Epithelial cell of prostate (primary cell): ENCODE results near the gene AGBL4.

Source experiments
- DNase-seq: peaks from one replicate; pipeline ENCODE4 v3.0.0-alpha.2; 2011; ENCODE audit warnings: low read depth, low spot score
- H3K27ac ChIP-seq: fragments of 450-650 bp; 2 replicates; pipeline ENCODE4 v1.5.1; 2017; ENCODE audit warnings: mild to moderate bottlenecking

Gene AGBL4

DNA sequence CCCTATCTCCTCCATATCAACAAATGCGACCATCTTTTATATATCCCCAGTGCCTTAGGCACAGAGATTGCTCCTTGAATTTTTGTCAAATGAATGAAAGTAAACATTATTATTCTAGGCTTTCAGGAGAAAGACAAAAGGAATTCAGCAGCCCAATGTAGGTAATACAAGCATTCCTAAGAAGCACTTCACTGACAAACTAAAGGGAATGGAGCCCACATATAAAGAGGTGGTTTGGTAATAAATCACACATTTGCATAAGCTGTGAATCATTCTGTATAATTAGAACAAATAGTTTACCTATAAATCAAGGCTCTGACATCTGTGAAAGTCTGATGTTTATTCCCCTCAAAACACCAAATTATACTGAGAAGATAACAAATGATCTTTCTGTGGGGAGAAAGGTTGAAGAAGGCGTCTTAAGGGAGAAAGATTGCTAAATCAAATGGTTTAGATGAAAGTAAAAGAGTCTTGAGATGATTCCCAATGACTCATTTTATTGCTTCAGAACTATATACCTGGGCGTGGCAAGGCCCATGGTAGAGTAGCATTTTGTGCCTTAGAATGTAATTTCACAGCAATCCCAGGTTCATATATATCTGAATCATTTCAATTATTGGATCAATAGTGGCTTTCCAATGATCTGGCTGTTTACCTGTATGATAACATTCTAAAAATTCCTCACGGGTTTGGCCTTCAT, 558.1 kb downstream of the AGBL4 start:
- peak; percentile 8 for DNase-seq
- no peak overlapping the region for H3K27ac ChIP-seq

DNA sequence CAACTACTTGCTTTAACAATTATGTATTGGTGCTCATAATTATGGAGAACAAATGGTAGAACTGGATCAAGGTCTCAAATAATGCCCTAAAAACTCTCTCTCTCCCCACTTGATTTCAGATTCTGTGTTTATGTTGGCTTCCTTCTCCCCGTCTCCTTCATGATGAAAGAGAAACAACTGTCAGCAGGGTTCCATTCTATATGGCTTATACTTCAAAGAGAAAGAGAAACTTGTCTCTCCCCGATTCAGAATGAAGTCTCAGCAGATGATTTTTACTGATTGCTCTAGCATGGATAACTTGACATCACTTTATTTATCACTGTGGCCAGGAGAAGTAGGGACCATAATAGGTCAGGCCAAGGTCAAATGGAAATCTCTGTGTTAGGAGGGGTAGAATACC, 575.6 kb downstream of the AGBL4 start:
- H3K27ac ChIP-seq = no peak overlapping the region
- DNase-seq = no peak

- no peak for DNase-seq
- no peak overlapping the region for H3K27ac ChIP-seq
Measured at GRCh38 chr1:49436865-49437264, 586.9 kb downstream of the AGBL4 start.

DNA sequence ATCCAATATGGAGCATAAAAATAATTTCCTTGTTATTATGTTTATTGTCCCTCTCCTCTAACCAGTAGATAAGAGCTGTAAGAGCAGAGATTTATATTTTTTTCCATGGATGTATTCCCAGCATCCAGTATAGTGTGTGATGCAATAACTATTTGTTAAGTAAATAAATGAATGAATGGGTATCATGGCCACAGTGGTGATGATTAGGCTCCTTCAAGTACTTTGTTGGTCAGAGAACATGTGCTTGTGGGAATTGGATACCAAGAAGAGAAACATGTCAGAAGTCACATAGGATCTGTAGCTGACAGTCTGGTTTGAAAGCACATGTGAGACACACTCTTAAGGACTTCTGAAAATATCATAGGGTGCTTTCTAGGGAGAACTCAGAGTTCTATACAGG, 588.5 kb downstream of the AGBL4 start:
- H3K27ac ChIP-seq = no peak overlapping the region
- peak; percentile 16 for DNase-seq

GRCh38 chr1:49424782-49425181, 599.0 kb downstream of the AGBL4 start:
- no peak overlapping the region for H3K27ac ChIP-seq
- DNase-seq = no peak

DNA sequence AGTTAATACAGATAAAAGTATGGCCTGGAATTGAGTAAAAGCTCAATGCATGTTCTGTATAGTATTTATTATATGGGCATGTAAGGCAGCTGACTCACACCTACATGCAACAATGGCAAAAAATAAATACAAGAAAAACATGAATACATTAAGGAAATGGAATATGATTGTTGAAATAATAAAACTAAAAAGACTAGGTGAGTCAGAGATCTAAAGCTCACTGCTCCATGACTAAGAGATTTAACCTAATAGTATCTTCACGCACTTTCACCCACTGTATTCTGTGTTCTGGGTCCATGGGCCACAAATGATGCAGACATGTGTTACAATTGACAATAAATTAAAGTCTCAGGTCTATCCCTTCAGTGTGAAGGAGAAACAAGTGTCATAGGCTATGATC, 607.0 kb downstream of the AGBL4 start:
- no peak overlapping the region for H3K27ac ChIP-seq

DNA sequence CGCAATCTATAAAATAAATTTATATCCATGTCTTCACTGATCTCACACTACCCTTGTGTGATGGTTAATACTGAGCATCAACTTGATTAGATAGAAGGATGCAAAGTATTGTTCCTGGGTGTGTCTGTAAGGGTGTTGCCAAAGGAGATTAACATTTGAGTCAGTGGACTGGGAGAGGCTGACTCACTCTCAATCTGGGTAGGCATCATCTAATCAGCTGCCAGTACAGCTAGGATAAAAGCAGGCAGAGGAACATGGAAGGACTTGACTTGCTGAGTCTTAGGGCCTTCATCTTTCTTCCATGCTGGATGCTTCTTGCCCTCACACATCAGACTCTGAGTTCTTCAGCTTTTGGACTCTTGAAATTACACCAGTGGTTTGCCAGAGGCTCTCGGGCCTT, 615.4 kb downstream of the AGBL4 start:
- DNase-seq = no peak
- H3K27ac ChIP-seq = no peak overlapping the region

More for the DNA sequence above, 607.0 kb downstream of the AGBL4 start:
- DNase-seq = no peak

GRCh38 chr1:49397086-49397485, 626.7 kb downstream of the AGBL4 start:
- H3K27ac ChIP-seq = no peak overlapping the region
- DNase-seq = no peak

DNA sequence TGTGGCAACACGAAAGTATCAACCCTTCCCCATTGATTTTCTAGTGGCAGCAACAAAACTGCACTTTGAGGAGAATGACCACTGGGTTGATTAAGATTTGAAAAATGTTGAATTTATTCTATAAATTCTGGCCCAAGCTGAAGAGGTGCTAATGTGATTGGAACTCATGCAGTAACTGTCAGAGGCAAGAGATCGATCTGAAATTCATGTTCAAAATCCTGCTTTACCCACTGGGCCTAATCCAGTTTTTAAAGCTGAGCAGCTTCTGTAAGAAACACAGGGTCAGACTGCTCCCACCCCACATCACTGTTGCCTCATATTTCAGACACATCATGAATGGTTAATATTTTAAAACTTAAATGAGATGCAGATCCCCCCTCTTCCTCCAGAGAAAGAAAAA, 629.6 kb downstream of the AGBL4 start:
- no peak overlapping the region for H3K27ac ChIP-seq
- no peak for DNase-seq

- no peak for DNase-seq
- H3K27ac ChIP-seq = no peak overlapping the region
Measured at GRCh38 chr1:49389699-49390098, 634.1 kb downstream of the AGBL4 start.

DNA sequence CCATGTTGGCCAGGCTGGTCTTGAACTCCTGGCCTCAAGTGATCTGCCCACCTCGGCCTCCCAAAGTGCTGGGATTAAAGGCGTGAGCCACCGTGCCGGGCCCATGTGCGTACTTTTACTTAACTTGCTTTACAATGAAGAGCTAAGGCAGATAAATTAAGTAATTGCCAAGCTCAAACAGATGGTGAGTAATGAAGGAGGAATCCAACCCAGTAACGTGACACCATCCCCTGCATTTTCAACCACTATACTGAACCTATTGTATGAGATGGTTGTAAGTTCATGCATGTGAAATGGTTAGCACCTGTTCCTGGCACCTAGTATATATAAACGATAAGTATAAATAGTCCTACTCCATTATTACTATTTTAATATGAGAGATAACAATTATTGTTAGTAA, 659.1 kb downstream of the AGBL4 start:
- no peak overlapping the region for H3K27ac ChIP-seq
- DNase-seq = no peak

- no peak for DNase-seq
- H3K27ac ChIP-seq = no peak overlapping the region
Measured at GRCh38 chr1:49363628-49364027, 660.1 kb downstream of the AGBL4 start.

DNA sequence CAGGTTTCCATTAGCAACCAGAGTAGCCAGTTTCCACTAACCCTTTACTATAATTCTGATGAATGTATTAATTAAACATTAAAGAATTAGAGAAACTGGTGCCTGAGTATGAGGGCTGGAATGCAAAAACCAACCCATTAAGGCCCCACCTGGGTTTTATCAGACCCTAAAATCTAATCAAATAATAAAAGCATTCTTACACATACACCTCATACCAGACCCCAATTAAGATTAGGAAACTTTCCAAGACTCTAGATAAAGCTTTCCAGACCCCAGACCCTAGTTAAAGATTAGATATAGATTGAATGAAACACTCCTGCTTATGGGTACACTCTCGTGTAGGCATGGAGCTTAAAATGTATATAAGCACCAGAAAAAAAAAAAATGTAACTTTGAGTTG, 665.7 kb downstream of the AGBL4 start:
- DNase-seq = no peak
- H3K27ac ChIP-seq = no peak overlapping the region

- no peak overlapping the region for H3K27ac ChIP-seq
- DNase-seq = no peak
Measured at GRCh38 chr1:49356594-49356993, 667.2 kb downstream of the AGBL4 start.

- H3K27ac ChIP-seq = no peak overlapping the region
- DNase-seq = peak; percentile 24
Measured at GRCh38 chr1:49351768-49352167, 672.0 kb downstream of the AGBL4 start.

GRCh38 chr1:49346767-49347349, 676.9 kb downstream of the AGBL4 start:
- DNase-seq = peak; percentile 69
- H3K27ac ChIP-seq = peak overlapping the region; percentile 76

DNA sequence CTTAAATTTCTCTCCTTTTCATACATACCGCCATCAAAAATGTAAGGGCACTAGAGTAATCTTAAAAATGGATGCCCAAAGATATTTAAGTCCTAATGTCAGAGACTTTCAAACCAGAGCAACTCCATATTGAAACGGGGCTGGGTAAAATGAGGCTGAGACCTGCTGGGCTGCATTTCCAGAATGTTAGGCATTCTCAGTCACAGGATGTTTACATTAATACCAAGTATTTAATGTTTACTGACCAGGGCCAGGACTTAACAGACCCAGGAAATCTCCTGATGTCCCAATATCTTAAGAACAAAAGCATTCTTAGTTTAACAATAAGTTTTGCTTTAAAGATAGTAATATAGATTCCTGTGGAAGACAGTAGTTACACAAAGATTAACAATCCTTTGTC, 683.2 kb downstream of the AGBL4 start:
- H3K27ac ChIP-seq = peak overlapping the region; percentile 10
- DNase-seq = no peak

DNA sequence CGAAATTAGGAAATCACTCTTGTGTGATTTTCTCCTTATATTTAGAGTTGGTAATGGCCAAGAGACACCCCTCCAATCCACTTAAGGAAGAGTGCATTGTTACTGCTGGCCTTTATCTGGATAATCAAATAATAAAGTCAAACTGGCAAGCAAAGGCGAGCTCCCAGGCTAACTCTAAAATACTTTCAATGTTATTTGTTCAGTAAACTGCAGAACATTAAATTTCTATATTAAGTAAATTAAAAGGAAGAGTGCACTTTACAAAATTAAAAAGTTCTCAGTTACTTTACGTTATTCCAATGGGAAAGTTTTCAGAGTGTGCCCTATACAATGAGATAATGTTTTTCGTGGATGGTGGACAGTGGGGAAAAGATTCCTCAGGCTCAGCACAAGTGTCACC, 684.7 kb downstream of the AGBL4 start:
- DNase-seq = no peak
- no peak overlapping the region for H3K27ac ChIP-seq

DNA sequence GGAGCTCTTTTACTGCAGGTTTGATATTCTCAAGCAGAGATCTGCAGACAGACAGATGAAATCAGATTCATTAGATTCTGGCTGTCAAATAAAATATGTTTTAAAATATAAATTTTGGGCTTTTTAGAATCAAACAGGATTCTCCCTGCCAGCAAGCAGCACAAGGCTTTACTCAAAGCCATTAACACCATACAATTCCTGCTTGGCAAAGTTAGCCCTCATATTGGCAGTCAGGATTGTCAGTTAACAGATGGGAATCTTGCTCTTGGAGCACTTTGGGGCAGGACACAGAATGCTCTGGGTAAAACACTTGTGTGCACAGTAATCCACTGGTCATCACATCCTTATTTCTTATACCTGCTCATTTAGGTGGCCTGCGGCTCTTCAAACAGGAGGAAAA, 686.5 kb downstream of the AGBL4 start:
- H3K27ac ChIP-seq = no peak overlapping the region
- no peak for DNase-seq

DNA sequence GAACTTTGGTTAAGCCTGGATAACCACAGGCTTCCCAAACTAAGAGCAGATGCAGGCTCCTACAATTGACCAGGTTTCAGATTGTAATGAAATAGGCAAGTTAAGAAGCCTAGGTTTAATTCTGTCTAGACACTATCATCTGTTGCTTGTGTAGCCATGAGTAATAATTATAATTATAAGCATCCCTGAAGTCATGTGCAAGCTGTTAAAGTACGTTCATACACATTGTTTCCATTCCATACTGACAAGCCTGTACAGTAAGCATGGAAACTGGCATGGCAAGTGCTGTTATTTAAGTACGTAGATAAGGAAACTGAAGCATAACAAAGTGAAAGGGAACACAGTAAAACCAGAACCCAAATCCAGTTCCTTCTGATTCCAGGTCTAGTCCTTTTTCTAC, 689.8 kb downstream of the AGBL4 start:
- DNase-seq = peak; percentile 74
- H3K27ac ChIP-seq = no peak overlapping the region

GRCh38 chr1:49331066-49331852, 692.5 kb downstream of the AGBL4 start:
- no peak overlapping the region for H3K27ac ChIP-seq
- no peak for DNase-seq
